Ishikawa (cell line): ENCODE measurements around the gene HAO1.

Source experiments
- CEBPB ChIP-seq: IDR thresholded peaks from 2 replicates; pipeline ENCODE4 v1.6.1; 2012
- CREB1 ChIP-seq: IDR thresholded peaks from 2 replicates; pipeline ENCODE4 v1.6.1; 2012; ENCODE audit warnings: low read depth
- EGR1 ChIP-seq: IDR thresholded peaks from 2 replicates; pipeline ENCODE4 v1.6.1; 2012
- EP300 ChIP-seq: IDR thresholded peaks from 2 replicates; pipeline ENCODE4 v1.6.1; 2012; ENCODE audit warnings: borderline replicate concordance
- FOXM1 ChIP-seq: IDR thresholded peaks from 2 replicates; pipeline ENCODE4 v1.6.1; 2012; ENCODE audit warnings: low read depth, borderline replicate concordance
- NFIC ChIP-seq: IDR thresholded peaks from 2 replicates; pipeline ENCODE4 v1.6.1; 2012
- TAF1 ChIP-seq: IDR thresholded peaks from 2 replicates; pipeline ENCODE4 v1.6.1; 2012; ENCODE audit warnings: low read depth, mild to moderate bottlenecking
- TEAD4 ChIP-seq: IDR thresholded peaks from 2 replicates; pipeline ENCODE4 v1.6.1; 2012
- YY1 ChIP-seq: IDR thresholded peaks from 2 replicates; pipeline ENCODE4 v1.6.1; 2012; ENCODE audit warnings: low read depth
- ZBTB7A ChIP-seq: IDR thresholded peaks from 2 replicates; pipeline ENCODE4 v1.6.1; 2012; ENCODE audit warnings: low read depth
- TF ChIP-seq, protein P1 (sequence below): IDR thresholded peaks from 2 replicates; pipeline ENCODE4 v1.6.1; 2012
- TF ChIP-seq, protein P2 (sequence below): IDR thresholded peaks from 2 replicates; pipeline ENCODE4 v1.6.1; 2012; ENCODE audit warnings: low read depth, mild to moderate bottlenecking

DNA sequence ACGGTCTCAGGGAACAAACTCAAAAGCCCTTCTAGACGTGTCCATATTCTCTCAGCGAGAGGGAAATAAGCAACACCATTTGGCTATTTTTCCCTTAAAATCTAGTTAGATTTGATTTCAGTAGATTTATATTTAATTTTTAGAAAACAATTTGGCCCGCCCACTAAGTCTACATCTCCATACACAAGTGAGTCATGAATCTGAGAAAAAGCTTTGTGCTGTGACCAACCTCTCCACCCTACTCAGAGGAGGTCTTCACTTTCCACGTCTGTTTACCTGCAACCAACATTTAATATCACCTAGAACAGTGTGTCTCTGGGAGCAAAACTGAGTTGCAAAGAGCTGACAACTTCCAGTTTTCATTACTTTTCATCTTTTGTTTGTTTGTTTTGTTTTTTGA is 48.6 kb downstream of the HAO1 start:
- TF ChIP-seq EP300, result no peak
- no peak for TF ChIP-seq EGR1
- no peak for TF ChIP-seq ZBTB7A
- TF ChIP-seq TEAD4, result no peak
- no peak for TF ChIP-seq FOXM1
- no peak for TF ChIP-seq CREB1
- no peak for TF ChIP-seq NFIC
- no peak for TF ChIP-seq TAF1
- TF ChIP-seq, protein P1, sequence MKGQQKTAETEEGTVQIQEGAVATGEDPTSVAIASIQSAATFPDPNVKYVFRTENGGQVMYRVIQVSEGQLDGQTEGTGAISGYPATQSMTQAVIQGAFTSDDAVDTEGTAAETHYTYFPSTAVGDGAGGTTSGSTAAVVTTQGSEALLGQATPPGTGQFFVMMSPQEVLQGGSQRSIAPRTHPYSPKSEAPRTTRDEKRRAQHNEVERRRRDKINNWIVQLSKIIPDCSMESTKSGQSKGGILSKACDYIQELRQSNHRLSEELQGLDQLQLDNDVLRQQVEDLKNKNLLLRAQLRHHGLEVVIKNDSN, result no peak
- TF ChIP-seq CEBPB, result no peak
- no peak for TF ChIP-seq YY1
- TF ChIP-seq, protein P2, sequence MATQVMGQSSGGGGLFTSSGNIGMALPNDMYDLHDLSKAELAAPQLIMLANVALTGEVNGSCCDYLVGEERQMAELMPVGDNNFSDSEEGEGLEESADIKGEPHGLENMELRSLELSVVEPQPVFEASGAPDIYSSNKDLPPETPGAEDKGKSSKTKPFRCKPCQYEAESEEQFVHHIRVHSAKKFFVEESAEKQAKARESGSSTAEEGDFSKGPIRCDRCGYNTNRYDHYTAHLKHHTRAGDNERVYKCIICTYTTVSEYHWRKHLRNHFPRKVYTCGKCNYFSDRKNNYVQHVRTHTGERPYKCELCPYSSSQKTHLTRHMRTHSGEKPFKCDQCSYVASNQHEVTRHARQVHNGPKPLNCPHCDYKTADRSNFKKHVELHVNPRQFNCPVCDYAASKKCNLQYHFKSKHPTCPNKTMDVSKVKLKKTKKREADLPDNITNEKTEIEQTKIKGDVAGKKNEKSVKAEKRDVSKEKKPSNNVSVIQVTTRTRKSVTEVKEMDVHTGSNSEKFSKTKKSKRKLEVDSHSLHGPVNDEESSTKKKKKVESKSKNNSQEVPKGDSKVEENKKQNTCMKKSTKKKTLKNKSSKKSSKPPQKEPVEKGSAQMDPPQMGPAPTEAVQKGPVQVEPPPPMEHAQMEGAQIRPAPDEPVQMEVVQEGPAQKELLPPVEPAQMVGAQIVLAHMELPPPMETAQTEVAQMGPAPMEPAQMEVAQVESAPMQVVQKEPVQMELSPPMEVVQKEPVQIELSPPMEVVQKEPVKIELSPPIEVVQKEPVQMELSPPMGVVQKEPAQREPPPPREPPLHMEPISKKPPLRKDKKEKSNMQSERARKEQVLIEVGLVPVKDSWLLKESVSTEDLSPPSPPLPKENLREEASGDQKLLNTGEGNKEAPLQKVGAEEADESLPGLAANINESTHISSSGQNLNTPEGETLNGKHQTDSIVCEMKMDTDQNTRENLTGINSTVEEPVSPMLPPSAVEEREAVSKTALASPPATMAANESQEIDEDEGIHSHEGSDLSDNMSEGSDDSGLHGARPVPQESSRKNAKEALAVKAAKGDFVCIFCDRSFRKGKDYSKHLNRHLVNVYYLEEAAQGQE, result no peak
